ENCODE data around the gene SSTR3.

DNA sequence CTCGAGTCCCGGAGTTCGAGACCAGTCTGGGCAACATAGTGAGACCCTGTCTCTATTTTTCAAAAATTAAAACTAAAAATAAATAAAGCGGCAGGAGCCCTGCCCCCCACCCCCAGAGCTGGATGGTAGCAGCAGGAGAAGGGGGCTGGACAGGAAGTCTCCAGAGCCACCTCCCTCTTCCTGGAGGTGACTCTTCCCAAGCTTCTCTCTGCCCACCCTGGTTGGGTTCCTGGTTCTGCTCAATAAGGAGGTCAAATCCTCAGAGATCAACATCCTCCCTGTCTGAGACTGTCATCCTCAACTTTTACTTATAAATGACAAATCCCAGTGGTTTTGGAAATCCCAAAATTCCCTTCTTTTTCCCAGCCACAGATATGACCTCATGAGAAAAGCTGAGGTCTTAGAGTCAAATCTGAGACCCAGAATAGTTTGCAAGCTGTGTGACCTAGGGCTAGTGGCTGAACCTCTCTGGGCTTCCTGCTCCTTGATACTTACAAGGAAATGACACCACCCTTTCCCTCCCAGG lies 25.2 kb downstream of the SSTR3 start:
- TF ChIP-seq, protein P1, sequence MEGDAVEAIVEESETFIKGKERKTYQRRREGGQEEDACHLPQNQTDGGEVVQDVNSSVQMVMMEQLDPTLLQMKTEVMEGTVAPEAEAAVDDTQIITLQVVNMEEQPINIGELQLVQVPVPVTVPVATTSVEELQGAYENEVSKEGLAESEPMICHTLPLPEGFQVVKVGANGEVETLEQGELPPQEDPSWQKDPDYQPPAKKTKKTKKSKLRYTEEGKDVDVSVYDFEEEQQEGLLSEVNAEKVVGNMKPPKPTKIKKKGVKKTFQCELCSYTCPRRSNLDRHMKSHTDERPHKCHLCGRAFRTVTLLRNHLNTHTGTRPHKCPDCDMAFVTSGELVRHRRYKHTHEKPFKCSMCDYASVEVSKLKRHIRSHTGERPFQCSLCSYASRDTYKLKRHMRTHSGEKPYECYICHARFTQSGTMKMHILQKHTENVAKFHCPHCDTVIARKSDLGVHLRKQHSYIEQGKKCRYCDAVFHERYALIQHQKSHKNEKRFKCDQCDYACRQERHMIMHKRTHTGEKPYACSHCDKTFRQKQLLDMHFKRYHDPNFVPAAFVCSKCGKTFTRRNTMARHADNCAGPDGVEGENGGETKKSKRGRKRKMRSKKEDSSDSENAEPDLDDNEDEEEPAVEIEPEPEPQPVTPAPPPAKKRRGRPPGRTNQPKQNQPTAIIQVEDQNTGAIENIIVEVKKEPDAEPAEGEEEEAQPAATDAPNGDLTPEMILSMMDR (IDR thresholded peaks at IDR 0.05; ENCODE audit: insufficient read depth, low read depth, low read length), result no peak
- no peak for TF ChIP-seq EZH2 (IDR thresholded peaks at IDR 0.05; ENCODE audit: insufficient read depth, low read length)
